Measurements from ENCODE around the gene PNLIPRP1.

The PNLIPRP1 gene

DNA sequence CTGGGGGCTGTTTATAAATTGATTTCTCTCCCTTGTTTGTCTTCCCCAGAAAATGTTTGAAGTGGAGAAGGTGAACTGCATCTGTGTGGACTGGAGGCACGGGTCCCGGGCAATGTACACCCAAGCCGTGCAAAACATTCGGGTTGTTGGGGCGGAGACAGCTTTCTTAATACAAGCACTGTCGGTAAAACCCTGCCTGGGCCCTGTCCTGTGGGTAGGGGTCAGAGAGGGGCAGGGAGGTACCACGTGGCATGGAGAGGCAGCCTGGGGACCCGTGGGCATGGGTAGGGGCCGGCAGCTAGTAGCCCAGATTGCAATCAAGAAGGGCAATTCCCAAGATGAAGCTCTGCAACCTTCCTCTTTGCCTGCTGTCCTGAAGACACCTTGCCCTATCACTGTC lies 36.1 kb downstream of the PNLIPRP1 start:
- Histone ChIP-seq H3K27me3 (ENCODE audit: insufficient read depth, low read length) (peaks cover 34% of the 10 kb centered on the region), H3K4me1 (ENCODE audit: insufficient read depth, low read length) (no peaks in the 10 kb centered on the region), H3K9me3 (ENCODE audit: low read length) (peaks cover 2% of the 10 kb centered on the region), H3K4me3 (ENCODE audit: low read length) (no peak overlapping the region), H2AFZ (ENCODE audit: low read depth, low read length) (no peak overlapping the region), H3K36me3 (ENCODE audit: insufficient read depth, low read length) (no peaks in the 10 kb centered on the region)

DNA sequence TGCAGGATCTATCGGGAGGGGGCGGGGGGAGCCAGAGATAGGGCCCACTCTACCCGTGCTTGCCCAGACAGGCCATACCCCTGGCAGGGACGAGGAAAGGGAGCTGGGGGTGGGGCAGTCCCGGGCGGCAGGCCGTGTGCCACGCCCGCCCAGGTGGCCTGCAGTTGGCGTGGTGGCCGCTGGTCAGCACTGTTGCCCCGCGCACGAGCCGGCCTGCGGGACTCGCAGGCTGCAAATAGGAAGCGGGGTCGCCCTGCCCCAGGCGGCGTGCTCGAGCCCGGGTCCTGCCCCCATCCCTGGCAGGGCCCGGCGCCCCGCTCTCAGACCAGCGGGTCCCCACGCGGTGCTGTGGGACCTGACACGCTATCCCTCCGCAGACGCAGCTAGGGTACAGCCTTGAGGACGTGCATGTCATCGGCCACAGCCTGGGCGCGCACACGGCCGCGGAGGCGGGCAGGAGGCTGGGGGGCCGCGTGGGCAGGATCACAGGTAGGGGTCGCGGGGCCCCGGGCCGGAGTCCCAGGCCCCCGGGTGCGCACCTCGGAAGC lies 36.7 kb downstream of the PNLIPRP1 start:
- Histone ChIP-seq H3K9me3 (ENCODE audit: low read length) (peaks cover 2% of the 10 kb centered on the region), H3K4me1 (ENCODE audit: insufficient read depth, low read length) (no peaks in the 10 kb centered on the region), H3K27me3 (ENCODE audit: insufficient read depth, low read length) (peaks cover 31% of the 10 kb centered on the region), H3K36me3 (ENCODE audit: insufficient read depth, low read length) (no peaks in the 10 kb centered on the region), H3K4me3 (ENCODE audit: low read length) (no peak overlapping the region), H2AFZ (ENCODE audit: low read depth, low read length) (no peak overlapping the region)

DNA sequence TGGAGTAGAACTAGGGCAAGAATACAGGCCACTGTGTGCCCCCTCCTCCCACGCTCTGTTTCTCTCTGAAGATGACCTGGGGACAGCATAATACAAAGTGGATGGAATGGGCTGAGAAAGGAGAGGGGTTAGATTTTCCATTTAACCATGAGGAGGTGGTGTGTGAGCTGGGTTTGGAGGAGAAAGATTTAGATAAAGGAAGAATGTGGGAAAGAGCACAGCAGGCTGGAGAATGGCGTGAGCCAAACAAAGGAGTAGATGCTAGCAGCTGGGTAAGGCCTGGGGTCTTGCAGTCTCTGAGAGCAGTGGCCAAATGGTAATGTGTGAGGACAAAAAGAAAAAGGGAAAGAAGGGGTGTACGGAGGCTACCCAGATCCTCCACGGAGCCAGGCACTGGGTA lies 38.6 kb downstream of the PNLIPRP1 start:
- peaks cover 2% of the 10 kb centered on the region for H3K9me3 ChIP-seq (ENCODE audit: low read length)
- H3K4me1 ChIP-seq (ENCODE audit: insufficient read depth, low read length), result no peaks in the 10 kb centered on the region
- H3K4me3 ChIP-seq (ENCODE audit: low read length), result no peak overlapping the region
- H2AFZ ChIP-seq (ENCODE audit: low read depth, low read length), result no peak overlapping the region
- H3K27me3 ChIP-seq (ENCODE audit: insufficient read depth, low read length), result peaks cover 27% of the 10 kb centered on the region
- no peaks in the 10 kb centered on the region for H3K36me3 ChIP-seq (ENCODE audit: insufficient read depth, low read length)

DNA sequence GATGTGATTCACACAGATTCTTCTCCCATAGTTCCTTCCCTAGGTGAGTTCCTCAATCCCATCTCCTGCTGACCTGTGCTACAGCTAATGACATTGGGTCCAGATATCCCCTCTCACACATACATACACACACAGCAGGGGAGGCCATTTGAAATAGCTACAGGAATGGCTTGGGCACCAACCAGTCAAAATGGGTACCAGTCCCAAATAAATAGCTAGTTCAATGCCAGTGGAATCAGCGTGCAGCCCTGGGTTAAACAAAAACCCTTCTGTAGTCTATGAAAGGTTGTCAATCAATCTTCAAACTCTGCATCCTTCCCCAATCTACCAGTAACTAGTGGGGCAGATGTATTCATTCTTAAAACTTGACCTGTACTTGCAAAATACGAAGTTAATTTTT lies 39.3 kb downstream of the PNLIPRP1 start:
- H3K27me3 ChIP-seq (ENCODE audit: insufficient read depth, low read length), result peaks cover 23% of the 10 kb centered on the region
- H2AFZ ChIP-seq (ENCODE audit: low read depth, low read length), result no peak overlapping the region
- no peak overlapping the region for H3K4me3 ChIP-seq (ENCODE audit: low read length)
- peaks cover 2% of the 10 kb centered on the region for H3K9me3 ChIP-seq (ENCODE audit: low read length)
- no peaks in the 10 kb centered on the region for H3K4me1 ChIP-seq (ENCODE audit: insufficient read depth, low read length)
- no peaks in the 10 kb centered on the region for H3K36me3 ChIP-seq (ENCODE audit: insufficient read depth, low read length)

DNA sequence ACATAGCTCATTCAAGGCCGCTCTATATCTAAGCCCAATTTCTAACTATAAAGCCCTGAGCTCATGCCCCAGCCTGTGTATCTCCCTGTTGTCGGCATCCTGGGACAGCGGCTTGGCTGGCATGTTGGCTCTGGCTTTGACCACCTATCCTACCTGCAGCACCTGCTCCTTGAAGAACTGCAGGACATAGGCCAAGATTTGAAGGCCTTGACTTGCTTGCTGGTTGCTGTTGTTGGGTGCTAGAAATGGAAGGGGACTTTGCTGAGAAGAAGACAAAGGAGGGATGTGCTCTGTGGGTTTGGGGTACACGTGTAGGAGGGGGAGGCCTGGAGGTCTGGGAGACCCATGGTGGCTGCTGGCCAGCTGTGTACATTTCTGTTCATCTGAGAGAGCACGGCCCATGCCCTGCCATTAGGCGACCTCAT lies 41.1 kb downstream of the PNLIPRP1 start:
- H3K9me3 ChIP-seq (ENCODE audit: low read length), result peaks cover 2% of the 10 kb centered on the region
- H3K36me3 ChIP-seq (ENCODE audit: insufficient read depth, low read length), result no peaks in the 10 kb centered on the region
- no peaks in the 10 kb centered on the region for H3K4me1 ChIP-seq (ENCODE audit: insufficient read depth, low read length)
- H2AFZ ChIP-seq (ENCODE audit: low read depth, low read length), result no peak overlapping the region
- H3K4me3 ChIP-seq (ENCODE audit: low read length), result no peak overlapping the region
- H3K27me3 ChIP-seq (ENCODE audit: insufficient read depth, low read length), result peaks cover 11% of the 10 kb centered on the region

DNA sequence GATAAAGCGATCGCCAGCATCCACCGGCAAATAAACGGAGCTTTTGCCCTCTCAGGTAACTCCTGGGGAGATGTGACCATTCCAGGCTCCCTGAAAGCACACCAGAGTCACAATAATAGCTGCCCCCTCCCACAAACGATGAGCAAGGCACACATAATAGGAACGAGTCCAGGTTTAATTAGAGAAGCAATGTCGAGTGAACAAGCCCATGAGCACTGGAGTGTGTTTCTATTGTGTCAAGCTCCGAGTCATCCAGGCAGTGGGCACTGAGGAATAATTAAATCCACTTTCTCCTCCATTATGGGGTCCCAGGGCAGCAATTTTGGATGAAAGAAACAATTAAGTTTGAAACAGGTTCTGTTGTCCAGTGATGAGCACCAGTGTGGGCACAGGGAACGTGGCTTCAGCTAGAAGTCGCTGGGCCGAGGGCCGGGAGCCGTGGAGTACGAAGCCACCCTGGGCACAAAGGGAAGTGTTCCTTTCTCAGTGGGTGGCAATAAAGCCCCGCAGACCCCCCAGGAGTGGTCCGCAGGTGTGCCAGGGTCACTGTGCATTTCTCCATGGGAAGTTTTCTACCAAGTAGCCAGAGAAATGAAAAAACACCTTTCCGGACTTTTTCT lies 41.9 kb downstream of the PNLIPRP1 start:
- Histone ChIP-seq H3K4me1 (ENCODE audit: insufficient read depth, low read length) (no peaks in the 10 kb centered on the region), H3K27me3 (ENCODE audit: insufficient read depth, low read length) (peaks cover 4% of the 10 kb centered on the region), H3K4me3 (ENCODE audit: low read length) (no peak overlapping the region), H3K9me3 (ENCODE audit: low read length) (peaks cover 2% of the 10 kb centered on the region), H3K36me3 (ENCODE audit: insufficient read depth, low read length) (no peaks in the 10 kb centered on the region), H2AFZ (ENCODE audit: low read depth, low read length) (no peak overlapping the region)

DNA sequence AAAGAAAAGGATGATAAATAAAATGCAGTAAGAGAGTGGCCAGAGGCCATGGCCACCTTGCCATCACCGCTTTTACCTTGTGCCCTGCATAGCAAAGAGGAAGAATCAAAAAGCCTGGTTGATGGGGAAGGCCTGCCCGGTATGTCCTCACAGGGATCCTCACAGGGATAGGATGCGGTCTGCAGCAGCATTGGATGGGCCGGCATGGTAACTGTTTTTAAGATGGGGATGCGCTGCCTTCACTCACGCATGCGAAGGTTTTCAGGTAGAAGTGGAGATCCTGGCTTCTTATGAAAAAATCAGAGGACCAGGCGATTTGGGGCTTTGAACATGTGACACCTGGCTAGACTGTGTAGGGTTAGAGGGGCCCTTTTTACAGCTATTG lies 42.4 kb downstream of the PNLIPRP1 start:
- Histone ChIP-seq H3K9me3 (ENCODE audit: low read length) (peaks cover 2% of the 10 kb centered on the region), H3K36me3 (ENCODE audit: insufficient read depth, low read length) (no peaks in the 10 kb centered on the region), H3K4me1 (ENCODE audit: insufficient read depth, low read length) (no peaks in the 10 kb centered on the region), H3K27me3 (ENCODE audit: insufficient read depth, low read length) (peaks cover 4% of the 10 kb centered on the region), H2AFZ (ENCODE audit: low read depth, low read length) (no peak overlapping the region), H3K4me3 (ENCODE audit: low read length) (no peak overlapping the region)

DNA sequence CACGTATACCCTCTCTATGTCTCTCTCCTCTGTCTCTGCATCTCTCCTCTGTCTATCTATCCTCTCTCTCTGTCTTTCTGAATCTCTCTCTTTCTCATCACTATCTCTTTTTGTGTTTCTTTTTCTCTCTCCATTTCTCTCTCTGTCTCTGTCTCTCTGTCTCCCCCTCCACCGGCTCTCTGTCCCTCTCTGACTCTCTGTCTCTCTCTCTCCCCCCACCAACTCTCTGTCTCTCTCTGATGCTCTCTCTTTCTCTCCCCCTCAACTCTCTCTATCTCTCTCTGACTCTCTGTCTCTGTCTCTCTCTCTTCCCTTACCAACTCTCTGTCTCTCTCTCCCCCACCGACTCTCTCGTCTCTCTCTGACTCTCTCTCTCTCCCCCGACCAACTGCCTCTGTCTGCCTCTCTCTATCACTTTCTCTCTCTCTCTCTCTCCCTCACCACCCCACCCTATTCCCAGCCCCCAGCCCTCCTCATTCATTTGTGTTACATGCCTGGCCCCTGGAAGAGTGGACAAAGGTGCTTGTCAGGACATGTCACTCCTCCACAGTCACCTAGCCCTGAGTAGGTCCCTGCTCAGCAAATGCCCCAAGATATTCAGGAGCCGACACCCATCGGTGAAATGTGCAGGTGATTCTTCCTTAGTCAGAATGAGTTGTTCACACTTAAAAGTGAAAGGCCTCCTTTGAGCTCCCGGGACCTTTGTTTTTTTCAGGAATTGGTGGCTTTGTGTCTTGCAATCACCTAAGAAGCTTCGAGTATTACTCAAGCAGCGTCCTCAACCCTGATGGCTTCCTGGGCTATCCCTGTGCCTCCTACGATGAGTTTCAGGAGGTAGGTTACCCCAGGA lies 43.6 kb downstream of the PNLIPRP1 start:
- Histone ChIP-seq H3K9me3 (ENCODE audit: low read length) (peaks cover 2% of the 10 kb centered on the region), H3K27me3 (ENCODE audit: insufficient read depth, low read length) (peaks cover 4% of the 10 kb centered on the region), H3K36me3 (ENCODE audit: insufficient read depth, low read length) (no peaks in the 10 kb centered on the region)

DNA sequence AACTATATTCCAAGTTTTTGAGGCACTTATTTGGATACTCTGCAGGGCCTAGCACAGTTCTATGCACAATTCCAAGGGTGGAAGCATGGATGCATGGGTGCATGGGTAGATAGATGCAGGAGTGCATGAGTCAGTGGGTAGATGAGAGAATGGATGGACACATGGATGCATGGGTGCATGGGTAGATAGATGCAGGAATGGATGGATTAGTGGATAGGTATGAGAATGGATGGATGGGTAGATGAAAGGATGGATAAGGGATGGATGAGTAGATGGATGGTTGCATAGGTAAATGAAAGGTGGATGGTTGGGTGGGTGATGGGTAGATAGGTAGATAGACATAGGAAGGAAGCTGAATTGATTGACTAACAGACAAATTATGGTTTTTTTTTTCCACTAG lies 45.6 kb downstream of the PNLIPRP1 start:
- H3K4me3 ChIP-seq (ENCODE audit: low read length), result no peak overlapping the region
- no peaks in the 10 kb centered on the region for H3K27me3 ChIP-seq (ENCODE audit: insufficient read depth, low read length)
- no peaks in the 10 kb centered on the region for H3K4me1 ChIP-seq (ENCODE audit: insufficient read depth, low read length)
- no peak overlapping the region for H2AFZ ChIP-seq (ENCODE audit: low read depth, low read length)
- no peaks in the 10 kb centered on the region for H3K36me3 ChIP-seq (ENCODE audit: insufficient read depth, low read length)
- no peaks in the 10 kb centered on the region for H3K9me3 ChIP-seq (ENCODE audit: low read length)

More for the DNA sequence above, 43.6 kb downstream of the PNLIPRP1 start:
- no peak overlapping the region for H3K4me3 ChIP-seq (ENCODE audit: low read length)
- H2AFZ ChIP-seq (ENCODE audit: low read depth, low read length), result no peak overlapping the region
- H3K4me1 ChIP-seq (ENCODE audit: insufficient read depth, low read length), result no peaks in the 10 kb centered on the region

DNA sequence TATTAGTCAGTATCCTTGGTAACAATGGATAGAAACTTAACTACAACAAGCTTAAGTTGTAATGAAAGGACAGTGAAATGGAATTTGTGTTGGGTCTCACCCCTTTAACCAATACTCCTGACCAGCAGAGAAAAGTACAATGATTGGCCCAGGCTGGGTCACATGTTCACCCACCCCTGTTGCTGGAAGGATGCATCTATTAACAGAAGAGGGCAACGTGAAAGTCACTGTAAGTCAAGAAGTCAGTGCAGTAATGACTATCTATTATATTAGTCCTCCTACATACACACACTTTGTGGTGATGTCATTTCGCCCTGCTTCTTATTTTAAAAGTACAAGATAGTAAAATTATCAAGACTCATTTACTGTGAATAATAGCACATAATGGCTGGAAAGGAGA lies 46.2 kb downstream of the PNLIPRP1 start:
- Histone ChIP-seq H3K4me1 (ENCODE audit: insufficient read depth, low read length) (no peaks in the 10 kb centered on the region), H3K27me3 (ENCODE audit: insufficient read depth, low read length) (no peaks in the 10 kb centered on the region), H3K36me3 (ENCODE audit: insufficient read depth, low read length) (no peaks in the 10 kb centered on the region), H3K9me3 (ENCODE audit: low read length) (no peaks in the 10 kb centered on the region), H2AFZ (ENCODE audit: low read depth, low read length) (no peak overlapping the region), H3K4me3 (ENCODE audit: low read length) (no peak overlapping the region)

DNA sequence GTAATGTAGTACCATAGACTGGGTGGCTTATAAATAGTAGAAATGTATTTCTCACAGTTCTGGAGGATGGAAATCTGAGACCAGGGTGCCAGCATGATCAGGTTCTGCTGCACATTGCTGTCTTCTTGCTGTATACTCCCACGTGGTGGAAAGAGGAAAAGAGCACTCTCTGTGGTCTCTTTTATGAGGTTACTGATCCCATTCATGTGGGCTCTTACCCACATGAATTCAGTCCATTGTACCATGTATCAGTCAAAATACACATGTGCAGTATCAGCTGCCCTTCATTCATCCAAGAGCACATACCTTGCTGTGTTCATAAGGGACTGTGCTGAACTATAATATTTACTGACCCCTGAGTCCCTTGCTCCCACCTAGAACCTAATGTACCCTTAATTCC lies 47.1 kb downstream of the PNLIPRP1 start:
- H2AFZ ChIP-seq (ENCODE audit: low read depth, low read length), result no peak overlapping the region
- H3K4me3 ChIP-seq (ENCODE audit: low read length), result no peak overlapping the region
- no peaks in the 10 kb centered on the region for H3K9me3 ChIP-seq (ENCODE audit: low read length)
- no peaks in the 10 kb centered on the region for H3K36me3 ChIP-seq (ENCODE audit: insufficient read depth, low read length)
- H3K27me3 ChIP-seq (ENCODE audit: insufficient read depth, low read length), result no peaks in the 10 kb centered on the region
- H3K4me1 ChIP-seq (ENCODE audit: insufficient read depth, low read length), result no peaks in the 10 kb centered on the region

DNA sequence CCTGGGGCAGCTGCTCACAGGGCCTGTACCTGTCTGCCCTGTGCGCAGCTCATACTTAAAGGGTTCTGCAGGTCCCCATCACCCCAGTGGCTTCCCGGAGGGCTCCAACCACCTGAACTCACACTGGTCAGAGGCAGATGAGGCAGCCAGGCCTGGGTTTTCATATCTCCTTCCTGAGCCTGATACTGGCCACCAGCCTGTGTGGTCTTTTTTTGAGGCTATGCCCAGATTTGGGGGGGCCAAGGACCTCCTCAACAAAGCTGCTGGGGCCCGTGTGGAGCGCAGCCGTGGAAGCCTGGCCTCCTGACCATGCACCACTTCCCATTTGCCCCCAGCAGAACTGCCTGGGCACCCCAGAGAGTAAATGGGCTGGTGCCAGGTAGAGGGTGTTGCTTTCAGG lies 55.7 kb downstream of the PNLIPRP1 start:
- H3K9me3 ChIP-seq (ENCODE audit: low read length), result no peaks in the 10 kb centered on the region
- no peaks in the 10 kb centered on the region for H3K4me1 ChIP-seq (ENCODE audit: insufficient read depth, low read length)
- H3K36me3 ChIP-seq (ENCODE audit: insufficient read depth, low read length), result no peaks in the 10 kb centered on the region
- H3K27me3 ChIP-seq (ENCODE audit: insufficient read depth, low read length), result peaks cover 2% of the 10 kb centered on the region
- no peak overlapping the region for H3K4me3 ChIP-seq (ENCODE audit: low read length)
- H2AFZ ChIP-seq (ENCODE audit: low read depth, low read length), result no peak overlapping the region

DNA sequence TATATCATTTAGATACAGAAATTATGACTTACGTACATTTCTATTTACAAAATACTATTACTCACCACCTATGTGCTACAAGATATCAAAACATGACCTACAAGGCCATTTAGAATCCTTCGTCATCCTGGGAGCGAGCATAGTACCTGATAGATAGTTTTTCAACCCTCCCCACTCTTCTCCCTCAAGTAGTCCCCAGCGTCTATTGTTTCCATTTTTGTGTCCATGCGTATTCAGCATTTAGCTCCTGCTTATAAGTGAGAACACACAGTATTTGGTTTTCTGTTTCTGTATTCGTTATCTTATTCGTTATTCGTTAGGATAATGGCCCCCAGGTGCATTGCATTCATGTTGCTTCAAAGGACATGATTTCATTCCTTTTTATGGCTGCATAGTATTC lies 58.1 kb downstream of the PNLIPRP1 start:
- Histone ChIP-seq H3K27me3 (ENCODE audit: insufficient read depth, low read length) (peaks cover 2% of the 10 kb centered on the region), H3K36me3 (ENCODE audit: insufficient read depth, low read length) (no peaks in the 10 kb centered on the region), H3K9me3 (ENCODE audit: low read length) (no peaks in the 10 kb centered on the region), H3K4me1 (ENCODE audit: insufficient read depth, low read length) (no peaks in the 10 kb centered on the region), H3K4me3 (ENCODE audit: low read length) (no peak overlapping the region), H2AFZ (ENCODE audit: low read depth, low read length) (no peak overlapping the region)
